GM12892 (cell line): ENCODE results near the gene PIP5K1A.

ENCODE experiments used
- POLR2A ChIP-seq: IDR thresholded peaks from 2 replicates; pipeline ENCODE4 v1.6.1; 2011; ENCODE audit warnings: low read depth, low read length, control low read depth
- POLR2AphosphoS5 ChIP-seq: IDR thresholded peaks from 2 replicates; pipeline ENCODE4 v1.6.1; 2011; ENCODE audit warnings: low read depth, low read length, control low read depth

DNA sequence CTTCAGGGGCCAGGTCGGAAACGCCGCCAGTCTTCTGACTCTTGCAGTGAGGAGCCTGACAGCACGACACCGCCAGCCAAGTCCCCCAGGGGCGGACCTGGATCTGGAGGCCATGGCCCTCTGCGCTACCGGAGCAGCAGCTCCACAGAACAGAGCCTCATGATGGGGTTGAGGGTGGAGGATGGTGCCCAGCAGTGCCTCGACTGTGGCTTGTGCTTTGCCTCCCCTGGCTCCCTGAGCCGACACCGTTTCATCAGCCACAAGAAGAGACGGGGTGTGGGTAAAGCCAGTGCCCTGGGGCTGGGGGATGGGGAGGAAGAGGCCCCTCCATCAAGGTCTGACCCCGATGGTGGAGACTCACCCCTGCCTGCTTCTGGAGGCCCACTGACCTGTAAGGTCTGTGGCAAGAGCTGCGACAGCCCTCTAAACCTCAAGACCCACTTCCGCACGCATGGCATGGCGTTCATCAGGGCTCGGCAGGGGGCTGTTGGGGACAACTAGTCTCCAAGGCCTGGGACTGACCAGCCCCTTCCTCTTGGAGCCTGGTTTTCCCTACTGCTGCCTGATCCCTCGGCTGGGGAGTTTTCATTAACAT is 92.5 kb downstream of the PIP5K1A start:
- TF ChIP-seq POLR2AphosphoS5: peak; percentile 81
- TF ChIP-seq POLR2A: peak; percentile 66
